Upper lobe of left lung (tissue), 6 donors: ENCODE data around the gene BRIX1. TPM values are rescaled to one million over a fixed set of nuclear protein-coding genes. Genes with fewer than 3 reads are reported as not detected.

Experiments used
- ATAC-seq, 2 donors: fragments of 200-7000 bp; cut with Tn5 transposase; one replicate each; pipeline ENCODE4 v1.9.1; 2022; ENCODE audit warnings: mild to moderate bottlenecking in 2 of 2, moderate library complexity in 2 of 2; ENCODE audit not compliant: low FRiP score in 2 of 2
- DNase-seq, 2 donors: peaks; one replicate each; pipeline ENCODE4 v3.0.0-alpha.2; 2019 to 2020
- H3K27ac ChIP-seq, 4 donors: fragments of 200-600 bp; sonication (generic); one replicate each; pipeline ENCODE4 v1.5.1; 2016 to 2019
- H3K27me3 ChIP-seq, 4 donors: fragments of 200-600 bp; sonication (generic); one replicate each; pipeline ENCODE4 v1.5.1; 2017 to 2019
- H3K36me3 ChIP-seq, 4 donors: fragments of 200-600 bp; sonication (generic); one replicate each; pipeline ENCODE4 v1.5.1; 2016 to 2019
- H3K4me1 ChIP-seq, 4 donors: fragments of 200-600 bp; sonication (generic); one replicate each; pipeline ENCODE4 v1.5.1; 2018 to 2019
- H3K4me3 ChIP-seq, 4 donors: fragments of 200-600 bp; sonication (generic); one replicate each; pipeline ENCODE4 v1.5.1; 2017 to 2019; ENCODE audit warnings: mild to moderate bottlenecking in 2 of 4, moderate library complexity in 1 of 4
- H3K9me3 ChIP-seq, 4 donors: fragments of 200-600 bp; sonication (generic); one replicate each; pipeline ENCODE4 v1.5.1; 2018 to 2019
- CTCF ChIP-seq, 6 experiments: fragments of 450-650 bp in 4 of 6; fragments of 200-600 bp in 2 of 6; sonication (generic) in 2 of 6; IDR thresholded peaks; one replicate each; pipeline ENCODE4 v1.5.1; 2016 to 2019; ENCODE audit warnings: antibody characterized with exemption in 6 of 6
- EP300 ChIP-seq, 4 donors: sonication (generic); formaldehyde crosslinking; IDR thresholded peaks; one replicate each; pipeline ENCODE4 v1.5.1; 2017; ENCODE audit warnings: antibody characterized with exemption in 4 of 4, control low read depth in 2 of 4
- POLR2A ChIP-seq, 4 donors: fragments of 450-650 bp; IDR thresholded peaks; one replicate each; pipeline ENCODE4 v1.5.1; 2016 to 2017; ENCODE audit warnings: antibody characterized with exemption in 4 of 4, mild to moderate bottlenecking in 2 of 4
- POLR2AphosphoS5 ChIP-seq, 2 donors: sonication (generic); formaldehyde crosslinking; IDR thresholded peaks; one replicate each; pipeline ENCODE4 v1.5.1; 2017; ENCODE audit warnings: antibody characterized with exemption in 2 of 2
- WGBS, 2 donors: methylation state at CpG; one replicate each; pipeline ENCODE4 v1.1.5; 2017 to 2018; 5-methylcytosine and 5-hydroxymethylcytosine counted together
- total RNA-seq, 6 donors: library from RNA; depleted of rRNA in 4 of 6; stranded (reverse); fragments of >200 nt in 4 of 6; gene quantifications; one replicate each; pipeline versions ENCODE4 v1.1.0 to v1.2.1, GENCODE V29; 2016 to 2021
- donor health status: DM: no; HTN: no; CAD: no; lungs with moderate emphysema.
- donor health status: DM: no; HTN: yes; CAD: no; lungs with severe emphysema.

The BRIX1 gene
- total RNA-seq, 6 donors from 2014 or later, result 7.9 to 30.4 (median 19.0) TPM

- no peaks in the 10 kb centered on the region for H3K27me3 ChIP-seq
- DNase-seq (no peak), ATAC-seq (no peak)
- no peak overlapping the region for H3K4me3 ChIP-seq
- H3K9me3 ChIP-seq, result no peaks in the 10 kb centered on the region
- H3K4me1 ChIP-seq, result no peaks in the 10 kb centered on the region
- H3K36me3 ChIP-seq, result no peaks in the 10 kb centered on the region
- H3K27ac ChIP-seq, result no peak overlapping the region
- TF ChIP-seq POLR2AphosphoS5 (IDR thresholded peaks at IDR 0.05) (no peak), CTCF (IDR thresholded peaks at IDR 0.05) (no peak)
Measured at GRCh38 chr5:34897646-34898045, 17.9 kb upstream of the BRIX1 start.

- no peak overlapping the region for H3K4me3 ChIP-seq
- 0 to 5% methylated on average over 3 of the region's 3 CpGs for WGBS, 2 donors
- no peaks in the 10 kb centered on the region for H3K27me3 ChIP-seq
- no peak overlapping the region for H3K27ac ChIP-seq
- ATAC-seq (peak; percentile 68 to 79), DNase-seq (peak in 1 of 2 donors; percentile 55)
- TF ChIP-seq EP300 (IDR thresholded peaks at IDR 0.05), result no peak
- TF ChIP-seq CTCF (IDR thresholded peaks at IDR 0.05), result peak; percentile 63 to 78 (median 68)
- H3K9me3 ChIP-seq, result no peaks in the 10 kb centered on the region
- no peaks in the 10 kb centered on the region for H3K36me3 ChIP-seq
- no peaks in the 10 kb centered on the region for H3K4me1 ChIP-seq
Measured at GRCh38 chr5:34898258-34898895, 17.1 kb upstream of the BRIX1 start.

- Histone ChIP-seq H3K27ac (no peak overlapping the region), H3K27me3 (no peaks in the 10 kb centered on the region), H3K9me3 (no peaks in the 10 kb centered on the region), H3K4me1 (no peaks in the 10 kb centered on the region), H3K4me3 (no peak overlapping the region), H3K36me3 (no peaks in the 10 kb centered on the region)
- DNase-seq (no peak), ATAC-seq (no peak)
- WGBS, 2 donors, result 93 to 98% methylated on average over 2 of the region's 2 CpGs
- no peak for TF ChIP-seq POLR2A (IDR thresholded peaks at IDR 0.05)
- no peak for TF ChIP-seq CTCF (IDR thresholded peaks at IDR 0.05)
Measured at GRCh38 chr5:34899066-34899465, 16.4 kb upstream of the BRIX1 start.

- TF ChIP-seq CTCF (IDR thresholded peaks at IDR 0.05), result no peak
- TF ChIP-seq POLR2A (IDR thresholded peaks at IDR 0.05), result no peak
- TF ChIP-seq POLR2AphosphoS5 (IDR thresholded peaks at IDR 0.05), result no peak
- TF ChIP-seq EP300 (IDR thresholded peaks at IDR 0.05), result no peak
- Histone ChIP-seq H3K9me3 (no peaks in the 10 kb centered on the region), H3K27ac (no peak overlapping the region), H3K36me3 (peaks cover 0 to 13% (median 0%) of the 10 kb centered on the region in 4 donors), H3K4me1 (no peaks in the 10 kb centered on the region), H3K4me3 (no peak overlapping the region), H3K27me3 (no peaks in the 10 kb centered on the region)
- no peak for ATAC-seq
- DNase-seq, result no peak
- 91 to 94% methylated on average over 6 of the region's 6 CpGs for WGBS, 2 donors
Measured at GRCh38 chr5:34900652-34901051, 14.9 kb upstream of the BRIX1 start.

GRCh38 chr5:34903260-34903659, 12.3 kb upstream of the BRIX1 start:
- ATAC-seq, result no peak
- TF ChIP-seq POLR2AphosphoS5 (IDR thresholded peaks at IDR 0.05) (no peak), POLR2A (IDR thresholded peaks at IDR 0.05) (no peak), EP300 (IDR thresholded peaks at IDR 0.05) (no peak), CTCF (IDR thresholded peaks at IDR 0.05) (no peak)
- Histone ChIP-seq H3K4me1 (no peaks in the 10 kb centered on the region), H3K36me3 (peaks cover 0 to 21% (median 0%) of the 10 kb centered on the region in 4 donors), H3K27ac (no peak overlapping the region), H3K27me3 (no peaks in the 10 kb centered on the region), H3K4me3 (no peak overlapping the region), H3K9me3 (no peaks in the 10 kb centered on the region)
- 31 to 85% methylated on average over 1 of the region's 1 CpG for WGBS, 2 donors
- no peak for DNase-seq
